GM21786 (cell line): Measurements from ENCODE around the gene TBK1.
"Not testable (repeated sequence)": the region's sequence is repeated elsewhere in the genome, so short reads cannot be mapped to it uniquely, and the experiment has no call there.

Experiments used
- ATAC-seq: cut with Tn5 transposase; IDR thresholded peaks from one replicate; pipeline ENCODE4 v1.9.1; 2021; ENCODE audit not compliant: unreplicated experiment

TBK1 gene

GRCh38 chr12:64538121-64538520 lies 86.2 kb downstream of the TBK1 start:
- ATAC-seq, result no peak

- ATAC-seq, result not testable (repeated sequence)
Observed at GRCh38 chr12:64542409-64543047, 90.6 kb downstream of the TBK1 start.

- ATAC-seq, result no peak
Observed at GRCh38 chr12:64544371-64545080, 92.6 kb downstream of the TBK1 start.

- ATAC-seq, result no peak
Observed at GRCh38 chr12:64545081-64545382, 93.1 kb downstream of the TBK1 start.

GRCh38 chr12:64549108-64549507 lies 97.2 kb downstream of the TBK1 start:
- ATAC-seq, result no peak

- ATAC-seq, result no peak
Observed at GRCh38 chr12:64550755-64551154, 98.8 kb downstream of the TBK1 start.

GRCh38 chr12:64551676-64552075 lies 99.8 kb downstream of the TBK1 start:
- no peak for ATAC-seq
